ENCODE measurements around the gene RASGRP3. TPM values are rescaled to one million over a fixed set of nuclear protein-coding genes. Genes with fewer than 3 reads are reported as not detected.
A peak's percentile ranks its signal among the peaks of the same experiment; 100 is the strongest.

RASGRP3 gene
- total and polyA plus RNA-seq, 2 donors: 2.3 to 28.5 TPM

DNA sequence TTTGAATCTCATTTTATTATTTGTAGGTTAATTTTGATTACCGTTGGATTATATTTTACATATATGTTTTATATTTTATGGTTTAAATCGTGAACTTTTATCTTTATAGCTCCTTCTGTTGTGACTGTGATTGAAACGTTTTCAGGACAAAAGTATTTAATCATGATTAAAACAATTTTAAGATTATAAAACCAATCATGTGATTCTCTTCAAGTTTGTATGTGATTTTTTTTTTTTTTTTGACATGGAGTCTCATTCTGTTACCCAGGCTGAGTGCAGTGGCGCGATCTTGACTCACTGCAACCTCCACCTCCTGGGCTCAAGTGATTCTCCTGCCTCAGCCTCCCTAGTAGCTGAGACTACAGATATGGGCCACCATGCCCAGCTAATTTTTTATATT, 7.2 kb upstream of the RASGRP3 start:
- 86% methylated on average over 5 of the region's 5 CpGs for WGBS
- H3K27ac ChIP-seq (ENCODE audit: low read depth): no peak overlapping the region
- H3K4me3 ChIP-seq (ENCODE audit: low read depth, low read length): no peak overlapping the region
- H3K36me3 ChIP-seq (ENCODE audit: insufficient read depth): no peaks in the 10 kb centered on the region
- no peak for DNase-seq (ENCODE audit: extremely low spot score)
- H3K4me1 ChIP-seq (ENCODE audit: insufficient read depth): no peaks in the 10 kb centered on the region

DNA sequence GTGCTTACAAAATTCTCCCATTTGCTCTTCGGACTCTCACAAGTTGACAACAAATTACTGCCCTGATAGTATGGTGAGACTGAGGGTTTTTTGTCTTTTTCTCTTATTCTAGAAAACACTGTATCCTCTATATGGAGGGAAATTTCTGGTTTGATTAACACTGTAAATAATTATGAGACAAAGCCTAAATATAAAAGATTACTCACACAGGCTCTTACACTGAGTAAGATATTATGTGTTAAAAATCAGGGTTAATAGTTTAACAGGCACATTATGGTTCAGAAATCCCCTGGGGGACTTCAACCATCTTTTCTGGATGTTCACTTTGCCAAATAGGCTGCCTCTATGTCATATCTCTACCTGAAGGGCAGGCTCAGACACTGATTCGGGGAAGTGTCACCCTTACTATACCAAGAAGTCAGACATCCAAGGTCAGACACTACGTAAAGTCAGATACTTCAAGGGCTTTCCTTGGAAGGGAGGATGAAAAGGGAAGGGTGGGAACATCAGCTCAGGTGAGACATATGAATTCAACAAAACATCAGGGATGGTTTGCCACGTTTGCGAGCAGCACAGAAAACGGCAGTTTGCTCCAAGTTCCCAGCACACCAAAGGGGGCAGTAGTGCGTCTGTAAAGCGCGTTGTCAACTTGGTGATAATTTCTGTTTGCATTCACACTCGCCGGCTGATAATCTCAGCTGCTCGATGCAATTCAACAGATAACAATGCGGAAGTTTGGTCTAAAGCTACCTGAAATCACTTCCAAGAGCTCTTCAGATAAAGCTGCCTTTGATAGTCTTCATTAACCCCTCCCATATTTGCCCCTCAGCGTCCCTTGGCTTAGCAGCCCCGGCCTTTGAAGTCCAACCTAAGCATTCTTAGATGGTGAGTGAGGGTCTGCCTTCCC, 972 bp upstream of the RASGRP3 start:
- DNase-seq (ENCODE audit: extremely low spot score): peak; percentile 71
- 13% methylated on average over 15 of the region's 15 CpGs for WGBS
- Histone ChIP-seq H3K4me3 (ENCODE audit: low read depth, low read length) (peak overlapping the region; percentile 44), H3K36me3 (ENCODE audit: insufficient read depth) (no peaks in the 10 kb centered on the region), H3K27ac (ENCODE audit: low read depth) (peak overlapping the region; percentile 78), H3K4me1 (ENCODE audit: insufficient read depth) (no peaks in the 10 kb centered on the region)

DNA sequence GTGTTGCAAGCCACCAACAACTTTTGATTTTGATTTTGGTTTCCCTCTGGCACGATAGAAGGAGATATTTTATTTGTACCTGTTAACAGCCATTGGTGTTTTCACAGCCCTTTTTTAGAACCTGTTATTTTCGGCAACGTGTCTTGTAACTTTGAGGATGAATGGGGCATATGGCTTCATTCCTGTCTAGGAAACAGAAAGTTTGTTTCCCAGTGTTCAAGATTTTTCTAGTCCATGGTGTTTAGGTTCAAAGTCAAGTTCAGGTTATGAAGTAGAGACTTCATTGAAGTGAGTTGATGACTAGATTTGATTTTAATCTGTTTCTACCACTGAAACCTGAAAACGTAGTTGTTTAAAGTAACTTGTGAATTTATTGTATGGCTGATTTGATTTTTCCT, 343 bp downstream of the RASGRP3 start:
- 10% methylated on average over 4 of the region's 4 CpGs for WGBS
- Histone ChIP-seq H3K4me1 (ENCODE audit: insufficient read depth) (no peaks in the 10 kb centered on the region), H3K4me3 (ENCODE audit: low read depth, low read length) (peak overlapping the region; percentile 44), H3K36me3 (ENCODE audit: insufficient read depth) (no peaks in the 10 kb centered on the region), H3K27ac (ENCODE audit: low read depth) (no peak overlapping the region)
- no peak for DNase-seq (ENCODE audit: extremely low spot score)

DNA sequence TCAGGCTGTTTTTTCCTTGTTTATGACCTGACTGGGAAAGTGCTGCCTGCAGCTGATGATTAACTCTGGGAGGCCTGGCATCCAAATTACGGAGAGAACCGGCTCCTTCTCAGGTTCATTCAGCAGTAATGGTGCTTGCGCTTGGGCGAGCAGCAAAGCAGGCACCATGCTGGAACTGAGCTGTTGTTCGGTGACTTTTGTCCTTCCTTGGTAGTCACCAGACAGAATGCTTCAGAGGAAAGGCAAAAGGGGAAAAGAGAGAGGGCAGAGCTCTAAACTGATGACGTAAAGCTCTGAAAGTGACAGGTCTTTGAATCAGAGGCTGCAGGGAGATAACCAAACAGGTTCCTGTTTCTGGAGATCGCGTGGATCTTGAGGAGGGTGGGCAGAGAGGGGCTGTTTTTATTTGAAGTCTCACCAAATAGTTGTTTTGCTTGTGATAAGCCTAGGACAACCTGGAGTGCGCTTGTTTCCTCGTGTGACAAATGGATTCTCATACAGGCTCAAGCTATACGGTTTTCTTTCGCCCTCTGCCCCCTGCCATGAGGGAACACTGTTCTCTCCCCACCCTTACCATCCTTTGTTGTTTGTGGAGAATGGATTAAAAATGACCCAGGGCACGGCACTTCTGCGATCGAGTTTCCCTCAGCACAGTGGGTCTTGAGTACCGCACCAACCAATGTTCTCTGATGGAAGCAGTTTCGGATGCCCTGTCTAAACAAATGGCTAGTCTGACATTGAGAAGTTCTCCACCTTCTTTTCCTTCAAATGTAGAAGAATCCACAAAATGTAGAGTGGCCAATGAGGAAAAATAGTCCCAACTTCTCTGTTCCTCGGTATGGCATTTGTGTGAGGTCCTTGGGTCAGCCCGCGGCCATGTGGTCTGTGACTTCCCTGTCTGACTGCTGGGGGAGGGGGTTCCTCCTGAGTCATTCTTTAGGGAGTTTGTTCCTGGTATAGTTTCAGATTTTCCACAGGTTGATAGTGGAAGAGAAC, 1.3 kb downstream of the RASGRP3 start:
- Histone ChIP-seq H3K4me3 (ENCODE audit: low read depth, low read length) (no peak overlapping the region), H3K36me3 (ENCODE audit: insufficient read depth) (no peaks in the 10 kb centered on the region), H3K27ac (ENCODE audit: low read depth) (no peak overlapping the region), H3K4me1 (ENCODE audit: insufficient read depth) (no peaks in the 10 kb centered on the region)
- 76% methylated on average over 20 of the region's 20 CpGs for WGBS
- no peak for DNase-seq (ENCODE audit: extremely low spot score)

DNA sequence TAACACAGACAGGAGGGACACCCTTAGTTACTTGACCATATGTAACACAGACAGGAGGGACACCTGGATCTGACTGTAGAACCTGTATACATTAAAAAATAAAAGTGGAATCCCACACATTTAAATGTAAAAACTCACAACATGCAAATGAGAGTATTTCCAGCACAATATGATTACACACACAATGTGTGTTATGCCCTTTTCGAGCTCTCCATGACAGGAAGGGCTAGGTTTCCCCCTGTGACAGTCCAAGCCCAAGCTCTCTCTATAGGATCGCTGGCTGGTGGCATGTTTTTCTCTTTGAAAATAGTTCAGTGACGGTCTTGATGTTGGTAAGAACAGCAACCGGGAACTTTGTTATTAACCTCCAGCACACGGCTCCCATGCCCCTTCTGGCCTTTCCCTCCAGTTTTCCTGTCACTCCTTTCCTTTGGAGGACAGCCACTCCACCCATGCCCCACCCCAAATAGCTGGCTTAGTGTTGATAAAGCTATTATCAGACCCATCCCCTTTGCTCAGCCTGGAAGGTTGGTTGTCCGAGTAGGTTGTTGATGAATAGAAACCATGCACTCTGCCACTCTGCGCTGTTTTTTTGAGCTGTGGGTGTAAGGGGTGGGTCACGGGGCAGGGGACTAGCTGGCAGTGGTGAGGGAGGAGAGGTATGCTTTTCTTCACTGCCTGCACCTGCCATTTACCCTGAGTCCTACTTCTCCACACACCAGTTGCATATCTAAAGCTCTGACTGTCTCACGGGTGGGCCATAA, 2.7 kb downstream of the RASGRP3 start:
- H3K4me1 ChIP-seq (ENCODE audit: insufficient read depth): no peaks in the 10 kb centered on the region
- H3K36me3 ChIP-seq (ENCODE audit: insufficient read depth): no peaks in the 10 kb centered on the region
- no peak overlapping the region for H3K27ac ChIP-seq (ENCODE audit: low read depth)
- no peak for DNase-seq (ENCODE audit: extremely low spot score)
- H3K4me3 ChIP-seq (ENCODE audit: low read depth, low read length): no peak overlapping the region
- 79% methylated on average over 9 of the region's 9 CpGs for WGBS

DNA sequence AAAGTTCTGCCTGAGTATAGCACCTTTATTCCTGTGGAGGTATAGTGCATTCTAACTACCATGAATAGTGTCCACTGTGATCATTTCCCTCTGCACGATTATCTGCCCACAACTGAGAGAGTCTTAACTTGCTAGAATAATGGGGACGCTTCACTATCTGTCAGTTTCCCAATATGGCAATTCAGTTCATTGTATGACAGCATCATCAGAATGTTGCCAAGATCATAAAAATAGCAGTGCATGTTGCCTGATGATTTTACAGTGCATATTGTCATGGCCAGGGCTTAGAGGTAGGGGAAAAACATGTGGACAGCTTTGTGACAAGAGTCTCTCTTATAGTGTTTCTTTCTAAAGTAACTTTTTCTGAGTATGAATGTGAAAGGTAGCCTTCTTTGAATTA, 6.1 kb downstream of the RASGRP3 start:
- Histone ChIP-seq H3K36me3 (ENCODE audit: insufficient read depth) (no peaks in the 10 kb centered on the region), H3K4me3 (ENCODE audit: low read depth, low read length) (no peak overlapping the region), H3K4me1 (ENCODE audit: insufficient read depth) (no peaks in the 10 kb centered on the region), H3K27ac (ENCODE audit: low read depth) (no peak overlapping the region)
- no peak for DNase-seq (ENCODE audit: extremely low spot score)
- 51% methylated on average over 2 of the region's 2 CpGs for WGBS

DNA sequence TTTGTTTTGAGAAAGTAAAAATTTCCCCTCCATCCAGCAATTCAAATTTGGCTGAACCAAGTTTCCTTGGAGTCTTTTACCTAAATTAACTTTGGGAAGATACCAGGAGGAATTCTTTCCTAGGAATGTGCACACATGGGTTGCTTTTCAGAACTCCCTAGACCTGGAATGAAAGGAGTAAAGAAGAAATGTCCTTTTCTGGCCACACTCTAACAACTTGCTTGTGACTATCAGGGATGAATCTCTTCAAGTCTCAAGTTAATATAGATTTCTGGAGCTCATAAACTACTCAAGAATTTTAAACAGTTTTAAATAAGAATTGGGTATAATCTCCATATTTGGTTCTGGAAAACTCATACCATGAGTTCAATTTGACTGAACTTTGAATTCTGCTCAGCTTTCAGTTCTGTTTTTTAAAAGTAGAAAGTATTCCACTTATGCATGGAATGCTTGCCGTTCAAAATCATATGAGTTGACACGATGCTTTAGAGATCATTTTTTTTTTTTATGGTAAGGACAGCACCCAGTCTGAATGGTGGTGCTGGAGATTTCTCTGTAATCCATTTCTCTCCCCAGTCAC, 7.7 kb downstream of the RASGRP3 start:
- Histone ChIP-seq H3K27ac (ENCODE audit: low read depth) (no peak overlapping the region), H3K4me3 (ENCODE audit: low read depth, low read length) (no peak overlapping the region), H3K36me3 (ENCODE audit: insufficient read depth) (no peaks in the 10 kb centered on the region), H3K4me1 (ENCODE audit: insufficient read depth) (no peaks in the 10 kb centered on the region)
- 19% methylated on average over 2 of the region's 2 CpGs for WGBS
- DNase-seq (ENCODE audit: extremely low spot score): no peak

DNA sequence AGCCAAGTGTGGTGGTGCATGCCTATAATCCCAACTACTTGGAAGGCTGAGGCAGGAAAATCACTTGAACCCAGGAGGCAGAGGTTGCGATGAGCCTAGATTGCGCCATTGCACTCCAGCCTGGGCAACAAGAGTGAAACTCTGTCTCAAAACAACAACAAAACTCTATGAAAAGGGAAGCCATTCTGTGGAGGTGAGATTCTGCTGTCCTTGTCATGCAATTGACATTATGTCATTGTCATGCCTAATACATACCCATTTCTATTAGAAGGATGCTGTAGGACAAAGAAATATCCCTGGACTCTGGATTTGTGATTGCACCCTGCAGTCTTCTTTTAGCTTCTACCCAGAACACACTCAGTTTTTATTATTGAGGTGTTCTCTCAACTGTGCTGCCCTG, 8.6 kb downstream of the RASGRP3 start:
- no peaks in the 10 kb centered on the region for H3K4me1 ChIP-seq (ENCODE audit: insufficient read depth)
- no peak overlapping the region for H3K27ac ChIP-seq (ENCODE audit: low read depth)
- WGBS: 95% methylated on average over 2 of the region's 2 CpGs
- H3K36me3 ChIP-seq (ENCODE audit: insufficient read depth): no peaks in the 10 kb centered on the region
- H3K4me3 ChIP-seq (ENCODE audit: low read depth, low read length): no peak overlapping the region
- no peak for DNase-seq (ENCODE audit: extremely low spot score)

DNA sequence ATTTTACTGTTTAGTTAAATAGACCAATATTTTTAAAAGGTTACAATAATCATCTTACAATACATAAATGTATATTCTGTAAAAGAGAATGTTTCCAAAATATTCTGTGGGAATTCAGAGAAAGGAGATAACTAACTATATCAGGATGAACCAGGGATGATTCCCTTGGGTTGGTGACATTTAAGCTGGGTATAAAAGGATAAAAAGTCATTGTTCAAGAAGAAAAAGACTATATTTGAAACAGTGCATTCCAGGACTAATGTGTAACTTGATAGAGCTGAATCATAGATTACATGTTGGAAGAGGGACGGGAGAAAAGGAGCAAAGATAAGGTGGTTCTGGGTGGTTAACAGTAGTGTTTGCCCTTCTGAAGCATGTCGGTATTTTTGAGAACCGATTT, 10.1 kb downstream of the RASGRP3 start:
- H3K4me1 ChIP-seq (ENCODE audit: insufficient read depth): no peaks in the 10 kb centered on the region
- WGBS: 94% methylated on average over 3 of the region's 3 CpGs
- no peak for DNase-seq (ENCODE audit: extremely low spot score)
- H3K27ac ChIP-seq (ENCODE audit: low read depth): no peak overlapping the region
- no peak overlapping the region for H3K4me3 ChIP-seq (ENCODE audit: low read depth, low read length)
- no peaks in the 10 kb centered on the region for H3K36me3 ChIP-seq (ENCODE audit: insufficient read depth)

DNA sequence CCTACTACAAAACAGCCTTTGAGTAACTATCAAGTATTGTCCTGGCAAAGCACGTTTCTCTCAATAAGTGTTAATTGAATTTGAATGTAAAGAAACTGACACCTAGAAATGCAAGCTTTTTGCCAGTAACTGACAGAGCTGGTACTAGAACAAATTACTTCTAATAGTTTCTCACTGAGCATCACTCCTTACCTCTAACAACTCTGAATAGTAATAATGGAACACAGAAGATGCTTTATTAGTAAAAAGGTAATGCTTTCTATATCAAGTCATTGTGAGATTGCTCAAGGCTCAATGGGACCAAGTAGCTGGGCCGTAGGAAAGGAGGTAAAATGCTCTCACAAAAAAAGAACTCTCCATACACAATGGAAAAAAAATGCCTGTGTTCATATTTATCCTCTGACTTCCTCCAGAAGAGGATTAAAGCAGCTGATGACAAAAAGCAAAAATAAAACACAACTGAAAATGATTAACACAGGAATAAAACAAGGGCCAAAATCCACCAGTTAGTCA, 11.8 kb downstream of the RASGRP3 start:
- no peaks in the 10 kb centered on the region for H3K36me3 ChIP-seq (ENCODE audit: insufficient read depth)
- 75% methylated on average over 2 of the region's 2 CpGs for WGBS
- DNase-seq (ENCODE audit: extremely low spot score): no peak
- no peak overlapping the region for H3K4me3 ChIP-seq (ENCODE audit: low read depth, low read length)
- H3K27ac ChIP-seq (ENCODE audit: low read depth): no peak overlapping the region
- H3K4me1 ChIP-seq (ENCODE audit: insufficient read depth): no peaks in the 10 kb centered on the region

DNA sequence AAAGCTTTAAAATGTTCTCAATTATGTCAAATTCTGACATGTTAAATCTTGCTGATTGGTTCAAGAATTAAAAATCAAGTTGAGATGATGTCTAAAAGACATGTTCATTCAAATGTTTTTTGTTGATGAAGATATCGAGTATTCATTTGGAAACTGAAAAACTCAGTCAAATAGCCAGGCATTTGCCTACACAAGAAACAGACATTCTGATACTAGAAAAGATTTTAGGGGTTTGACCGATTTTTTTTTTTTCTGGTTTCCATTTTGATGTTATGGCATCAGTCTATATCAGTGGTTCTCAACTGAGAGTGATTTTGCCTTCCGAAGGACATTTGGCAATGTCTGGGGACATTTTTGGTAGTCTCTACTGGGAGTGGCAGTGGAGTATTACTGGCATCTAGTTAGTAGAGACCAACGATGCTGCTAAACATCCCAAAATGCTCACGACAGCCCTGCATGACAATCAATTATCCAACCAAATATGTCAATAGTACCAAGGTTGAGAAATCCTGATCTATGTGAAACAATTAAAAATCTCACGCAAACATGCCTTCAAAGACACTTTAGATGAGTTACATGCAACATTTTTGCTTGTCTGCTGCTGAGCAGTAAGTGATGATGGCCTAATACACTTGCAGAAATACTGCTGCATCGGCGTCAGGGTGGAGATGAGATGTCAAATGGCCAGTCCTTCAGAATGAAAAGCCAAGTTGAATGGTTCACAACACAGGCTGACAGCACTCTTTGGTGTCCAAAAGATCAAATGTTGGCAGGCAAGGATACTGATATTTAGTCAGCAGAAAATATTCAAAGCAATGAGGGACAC, 12.5 kb downstream of the RASGRP3 start:
- Histone ChIP-seq H3K4me3 (ENCODE audit: low read depth, low read length) (no peak overlapping the region), H3K36me3 (ENCODE audit: insufficient read depth) (no peaks in the 10 kb centered on the region), H3K27ac (ENCODE audit: low read depth) (no peak overlapping the region), H3K4me1 (ENCODE audit: insufficient read depth) (no peaks in the 10 kb centered on the region)
- no peak for DNase-seq (ENCODE audit: extremely low spot score)
- 92% methylated on average over 8 of the region's 8 CpGs for WGBS

DNA sequence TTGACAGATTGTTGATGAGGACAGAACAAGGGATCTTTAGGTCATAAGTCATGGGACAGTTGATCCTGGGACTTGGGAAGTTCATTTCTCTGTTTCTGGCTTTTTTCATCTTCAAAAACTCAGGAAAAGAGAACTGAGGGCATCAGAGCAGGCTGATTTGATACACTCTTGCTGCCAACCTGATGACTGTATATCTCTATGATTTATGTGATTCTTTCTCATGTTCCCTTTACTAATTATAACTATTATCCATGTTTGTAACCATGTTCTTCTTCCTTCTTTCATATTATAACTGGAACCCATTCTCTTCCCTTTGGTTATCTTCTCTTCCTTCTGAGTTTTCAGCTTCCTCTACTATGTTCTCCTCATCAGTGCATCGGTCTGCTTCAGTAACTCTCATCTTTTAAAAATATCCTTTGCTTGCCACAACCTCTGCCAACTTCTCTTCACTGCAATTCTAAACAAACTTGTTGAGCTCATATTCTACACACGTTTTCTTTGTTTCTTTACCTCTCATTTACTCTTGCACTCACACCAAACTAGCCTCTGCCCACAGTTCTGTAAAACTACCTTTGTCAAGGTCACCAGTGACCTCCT, 13.5 kb downstream of the RASGRP3 start:
- Histone ChIP-seq H3K4me1 (ENCODE audit: insufficient read depth) (no peaks in the 10 kb centered on the region), H3K4me3 (ENCODE audit: low read depth, low read length) (no peak overlapping the region), H3K36me3 (ENCODE audit: insufficient read depth) (no peaks in the 10 kb centered on the region), H3K27ac (ENCODE audit: low read depth) (no peak overlapping the region)
- DNase-seq (ENCODE audit: extremely low spot score): no peak
- 43% methylated on average over 2 of the region's 2 CpGs for WGBS
